ENCODE measurements around the gene NKAIN4.

NKAIN4 gene

GRCh38 chr20:63291811-63292210 is 37.5 kb upstream of the NKAIN4 start:
- Mint-ChIP-seq H3K36me3 (peaks cover 6% of the 10 kb centered on the region), H3K27ac (no peak overlapping the region), H3K4me3 (no peak overlapping the region), H3K9me3 (no peaks in the 10 kb centered on the region), H3K4me1 (peaks cover 12% of the 10 kb centered on the region)
- ATAC-seq (no peak), DNase-seq (ENCODE audit: low spot score in 2 of 2) (no peak)

GRCh38 chr20:63290677-63291472 is 36.6 kb upstream of the NKAIN4 start:
- Mint-ChIP-seq H3K4me3 (no peak overlapping the region), H3K27ac (no peak overlapping the region), H3K4me1 (peaks cover 12% of the 10 kb centered on the region), H3K36me3 (peaks cover 6% of the 10 kb centered on the region), H3K9me3 (no peaks in the 10 kb centered on the region)
- ATAC-seq: peak; percentile 71
- DNase-seq (ENCODE audit: low spot score in 2 of 2): peak; percentile 69 to 87

- H3K36me3 Mint-ChIP-seq: peaks cover 6% of the 10 kb centered on the region
- DNase-seq (ENCODE audit: low spot score in 2 of 2): no peak
- peaks cover 7% of the 10 kb centered on the region for H3K4me1 Mint-ChIP-seq
- H3K4me3 Mint-ChIP-seq: no peak overlapping the region
- no peaks in the 10 kb centered on the region for H3K9me3 Mint-ChIP-seq
- no peak for ATAC-seq
- no peak overlapping the region for H3K27ac Mint-ChIP-seq
Measured at GRCh38 chr20:63290136-63290676, 35.9 kb upstream of the NKAIN4 start.

- Mint-ChIP-seq H3K27ac (no peak overlapping the region), H3K4me3 (no peak overlapping the region)
- no peak for DNase-seq (ENCODE audit: low spot score in 2 of 2)
Measured at GRCh38 chr20:63289311-63290135, 35.3 kb upstream of the NKAIN4 start.

GRCh38 chr20:63288581-63289251 is 34.5 kb upstream of the NKAIN4 start:
- Mint-ChIP-seq H3K4me3 (no peak overlapping the region), H3K36me3 (peaks cover 9% of the 10 kb centered on the region), H3K4me1 (peaks cover 4% of the 10 kb centered on the region), H3K27ac (no peak overlapping the region), H3K9me3 (no peaks in the 10 kb centered on the region)
- ATAC-seq (no peak), DNase-seq (ENCODE audit: low spot score in 2 of 2) (no peak)

More at GRCh38 chr20:63289311-63290135, 35.3 kb upstream of the NKAIN4 start:
- no peak for ATAC-seq
- Mint-ChIP-seq H3K9me3 (no peaks in the 10 kb centered on the region), H3K4me1 (peaks cover under 1% of the 10 kb centered on the region), H3K36me3 (peaks cover 6% of the 10 kb centered on the region)

- Mint-ChIP-seq H3K9me3 (no peaks in the 10 kb centered on the region), H3K36me3 (peaks cover 14% of the 10 kb centered on the region), H3K4me1 (peaks cover 6% of the 10 kb centered on the region)
Measured at GRCh38 chr20:63287697-63288580, 33.7 kb upstream of the NKAIN4 start.

GRCh38 chr20:63286781-63287696 is 32.8 kb upstream of the NKAIN4 start:
- Mint-ChIP-seq H3K4me1 (peaks cover 6% of the 10 kb centered on the region), H3K36me3 (peaks cover 23% of the 10 kb centered on the region), H3K9me3 (no peaks in the 10 kb centered on the region), H3K4me3 (no peak overlapping the region), H3K27ac (no peak overlapping the region)
- DNase-seq (ENCODE audit: low spot score in 2 of 2) (no peak), ATAC-seq (no peak)

More at GRCh38 chr20:63287697-63288580, 33.7 kb upstream of the NKAIN4 start:
- DNase-seq (ENCODE audit: low spot score in 2 of 2) (no peak), ATAC-seq (no peak)
- Mint-ChIP-seq H3K27ac (no peak overlapping the region), H3K4me3 (no peak overlapping the region)

- peak overlapping the region; percentile 26 for H3K27ac Mint-ChIP-seq
- ATAC-seq (no peak), DNase-seq (ENCODE audit: low spot score in 2 of 2) (no peak)
- H3K4me3 Mint-ChIP-seq: peak overlapping the region; percentile 54
- peaks cover 25% of the 10 kb centered on the region for H3K36me3 Mint-ChIP-seq
- H3K4me1 Mint-ChIP-seq: peaks cover 6% of the 10 kb centered on the region
- H3K9me3 Mint-ChIP-seq: no peaks in the 10 kb centered on the region
Measured at GRCh38 chr20:63285636-63286615, 31.7 kb upstream of the NKAIN4 start.

- Mint-ChIP-seq H3K4me1 (peaks cover 6% of the 10 kb centered on the region), H3K4me3 (peak overlapping the region; percentile 54), H3K27ac (no peak overlapping the region), H3K9me3 (no peaks in the 10 kb centered on the region), H3K36me3 (peaks cover 33% of the 10 kb centered on the region)
- ATAC-seq (no peak), DNase-seq (ENCODE audit: low spot score in 2 of 2) (no peak)
Measured at GRCh38 chr20:63284981-63285524, 30.8 kb upstream of the NKAIN4 start.

- peaks cover 33% of the 10 kb centered on the region for H3K36me3 Mint-ChIP-seq
- peak overlapping the region; percentile 75 for H3K27ac Mint-ChIP-seq
- H3K4me1 Mint-ChIP-seq: peaks cover 6% of the 10 kb centered on the region
- ATAC-seq (no peak), DNase-seq (ENCODE audit: low spot score in 2 of 2) (no peak)
- no peaks in the 10 kb centered on the region for H3K9me3 Mint-ChIP-seq
- peak overlapping the region; percentile 54 for H3K4me3 Mint-ChIP-seq
Measured at GRCh38 chr20:63284544-63284949, 30.3 kb upstream of the NKAIN4 start.

- ATAC-seq (peak; percentile 53), DNase-seq (ENCODE audit: low spot score in 2 of 2) (no peak)
- Mint-ChIP-seq H3K9me3 (no peaks in the 10 kb centered on the region), H3K27ac (peak overlapping the region; percentile 75), H3K4me3 (peak overlapping the region; percentile 54), H3K36me3 (peaks cover 37% of the 10 kb centered on the region), H3K4me1 (peaks cover 6% of the 10 kb centered on the region)
Measured at GRCh38 chr20:63284083-63284440, 29.8 kb upstream of the NKAIN4 start.

GRCh38 chr20:63283397-63284082 is 29.3 kb upstream of the NKAIN4 start:
- peak overlapping the region; percentile 75 for H3K27ac Mint-ChIP-seq
- H3K4me1 Mint-ChIP-seq: peaks cover 6% of the 10 kb centered on the region
- peaks cover 42% of the 10 kb centered on the region for H3K36me3 Mint-ChIP-seq
- ATAC-seq: no peak
- no peak for DNase-seq (ENCODE audit: low spot score in 2 of 2)
- H3K4me3 Mint-ChIP-seq: peak overlapping the region; percentile 54
- H3K9me3 Mint-ChIP-seq: no peaks in the 10 kb centered on the region

All from stimulated activated effector memory CD8-positive, alpha-beta T cell treated with anti-CD3 and anti-CD28 coated beads, Interleukin-12 subunit alpha, Interleukin-12 subunit beta, amount 100 ng/mL, for 72 hours (primary cell).